Measurements from ENCODE around the gene TECTB. TPM values are rescaled to one million over a fixed set of nuclear protein-coding genes. Genes with fewer than 3 reads are reported as not detected.

Gene TECTB
- total RNA-seq, 1 experiment from 2014 or later = not detected

DNA sequence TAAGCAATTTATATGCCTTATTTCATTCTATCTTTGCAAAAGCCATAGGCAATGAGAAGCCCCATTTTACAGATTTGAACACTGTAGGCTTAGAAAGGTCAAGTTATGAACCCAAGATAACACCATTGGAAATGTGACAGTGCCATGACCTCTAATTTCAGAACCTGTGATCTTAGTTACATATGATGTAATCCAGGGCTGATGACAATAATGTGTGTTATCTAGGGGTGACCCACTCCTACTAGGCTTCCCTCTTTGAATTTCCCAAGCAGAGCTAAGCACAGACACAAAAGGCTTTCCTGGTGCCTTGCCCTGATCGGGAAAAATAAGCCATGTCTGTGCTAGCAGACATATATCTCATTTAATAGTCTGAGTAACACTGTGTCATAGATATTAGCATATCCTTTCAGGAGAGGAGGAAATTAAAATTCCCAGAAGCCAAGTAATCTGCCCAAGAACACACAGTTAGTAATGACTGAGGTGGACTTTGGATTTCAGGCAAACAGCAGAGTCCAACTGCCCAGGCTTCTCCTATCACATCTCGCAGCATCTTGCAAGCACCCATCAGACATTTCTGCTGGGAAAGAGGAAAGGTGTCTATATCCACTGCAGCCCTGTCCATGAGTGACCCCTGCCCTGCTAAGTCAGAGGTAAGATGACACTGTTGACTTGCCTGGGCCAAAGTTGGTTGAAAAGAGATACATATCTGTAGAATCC is 2.8 kb upstream of the TECTB start:
- CTCF ChIA-PET = no interaction called here
- ATAC-seq (no peak), DNase-seq (ENCODE audit: low read depth, low spot score) (no peak)
- in situ Hi-C loops (cut with HindIII; ENCODE audit: low pct_unique_long_range_greater_than_20kb, low sequenced_read_pairs) (no loop called here), intact Hi-C loops (cut with micrococcal nuclease; ENCODE audit: unreplicated experiment) (no loop called here)
- no TSS peak for BruUV-seq (replicated peaks)
- POLR2A ChIA-PET = no interaction called here
- TF ChIP-seq, protein P1, sequence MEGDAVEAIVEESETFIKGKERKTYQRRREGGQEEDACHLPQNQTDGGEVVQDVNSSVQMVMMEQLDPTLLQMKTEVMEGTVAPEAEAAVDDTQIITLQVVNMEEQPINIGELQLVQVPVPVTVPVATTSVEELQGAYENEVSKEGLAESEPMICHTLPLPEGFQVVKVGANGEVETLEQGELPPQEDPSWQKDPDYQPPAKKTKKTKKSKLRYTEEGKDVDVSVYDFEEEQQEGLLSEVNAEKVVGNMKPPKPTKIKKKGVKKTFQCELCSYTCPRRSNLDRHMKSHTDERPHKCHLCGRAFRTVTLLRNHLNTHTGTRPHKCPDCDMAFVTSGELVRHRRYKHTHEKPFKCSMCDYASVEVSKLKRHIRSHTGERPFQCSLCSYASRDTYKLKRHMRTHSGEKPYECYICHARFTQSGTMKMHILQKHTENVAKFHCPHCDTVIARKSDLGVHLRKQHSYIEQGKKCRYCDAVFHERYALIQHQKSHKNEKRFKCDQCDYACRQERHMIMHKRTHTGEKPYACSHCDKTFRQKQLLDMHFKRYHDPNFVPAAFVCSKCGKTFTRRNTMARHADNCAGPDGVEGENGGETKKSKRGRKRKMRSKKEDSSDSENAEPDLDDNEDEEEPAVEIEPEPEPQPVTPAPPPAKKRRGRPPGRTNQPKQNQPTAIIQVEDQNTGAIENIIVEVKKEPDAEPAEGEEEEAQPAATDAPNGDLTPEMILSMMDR (IDR thresholded peaks at IDR 0.05) = no peak
- TF ChIP-seq POLR2AphosphoS5 (IDR thresholded peaks at IDR 0.05; ENCODE audit: low read depth, low read length) (no peak), TCF7L2 (IDR thresholded peaks at IDR 0.05; ENCODE audit: low read depth, low read length) (no peak), SIN3A (IDR thresholded peaks at IDR 0.05; ENCODE audit: borderline replicate concordance, insufficient read depth, low read depth, low read length) (no peak)
- TF ChIP-seq, protein P2, sequence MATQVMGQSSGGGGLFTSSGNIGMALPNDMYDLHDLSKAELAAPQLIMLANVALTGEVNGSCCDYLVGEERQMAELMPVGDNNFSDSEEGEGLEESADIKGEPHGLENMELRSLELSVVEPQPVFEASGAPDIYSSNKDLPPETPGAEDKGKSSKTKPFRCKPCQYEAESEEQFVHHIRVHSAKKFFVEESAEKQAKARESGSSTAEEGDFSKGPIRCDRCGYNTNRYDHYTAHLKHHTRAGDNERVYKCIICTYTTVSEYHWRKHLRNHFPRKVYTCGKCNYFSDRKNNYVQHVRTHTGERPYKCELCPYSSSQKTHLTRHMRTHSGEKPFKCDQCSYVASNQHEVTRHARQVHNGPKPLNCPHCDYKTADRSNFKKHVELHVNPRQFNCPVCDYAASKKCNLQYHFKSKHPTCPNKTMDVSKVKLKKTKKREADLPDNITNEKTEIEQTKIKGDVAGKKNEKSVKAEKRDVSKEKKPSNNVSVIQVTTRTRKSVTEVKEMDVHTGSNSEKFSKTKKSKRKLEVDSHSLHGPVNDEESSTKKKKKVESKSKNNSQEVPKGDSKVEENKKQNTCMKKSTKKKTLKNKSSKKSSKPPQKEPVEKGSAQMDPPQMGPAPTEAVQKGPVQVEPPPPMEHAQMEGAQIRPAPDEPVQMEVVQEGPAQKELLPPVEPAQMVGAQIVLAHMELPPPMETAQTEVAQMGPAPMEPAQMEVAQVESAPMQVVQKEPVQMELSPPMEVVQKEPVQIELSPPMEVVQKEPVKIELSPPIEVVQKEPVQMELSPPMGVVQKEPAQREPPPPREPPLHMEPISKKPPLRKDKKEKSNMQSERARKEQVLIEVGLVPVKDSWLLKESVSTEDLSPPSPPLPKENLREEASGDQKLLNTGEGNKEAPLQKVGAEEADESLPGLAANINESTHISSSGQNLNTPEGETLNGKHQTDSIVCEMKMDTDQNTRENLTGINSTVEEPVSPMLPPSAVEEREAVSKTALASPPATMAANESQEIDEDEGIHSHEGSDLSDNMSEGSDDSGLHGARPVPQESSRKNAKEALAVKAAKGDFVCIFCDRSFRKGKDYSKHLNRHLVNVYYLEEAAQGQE (IDR thresholded peaks at IDR 0.05; ENCODE audit: insufficient read depth in 1 of 2, low read depth in 2 of 2, low read length in 1 of 2) = no peak
- Histone ChIP-seq H3K4me1 (ENCODE audit: control insufficient read depth, insufficient read depth, low read length) (no peaks in the 10 kb centered on the region), H3K9me3 (ENCODE audit: control insufficient read depth, insufficient read depth, low read depth, low read length) (no peaks in the 10 kb centered on the region), H3K27ac (ENCODE audit: low read length) (no peak overlapping the region), H3K4me3 (ENCODE audit: low read depth in 2 of 2, low read length in 2 of 2) (no peak overlapping the region), H3K36me3 (ENCODE audit: control insufficient read depth, insufficient read depth, low read length) (no peaks in the 10 kb centered on the region), H3K27me3 (ENCODE audit: control insufficient read depth, insufficient read depth, low read length) (peaks cover 14% of the 10 kb centered on the region)

- no peaks in the 10 kb centered on the region for H3K9me3 ChIP-seq (ENCODE audit: control insufficient read depth, insufficient read depth, low read depth, low read length)
- ATAC-seq (no peak), DNase-seq (ENCODE audit: low read depth, low spot score) (no peak)
- H3K27me3 ChIP-seq (ENCODE audit: control insufficient read depth, insufficient read depth, low read length) = peaks cover 14% of the 10 kb centered on the region
- H3K4me1 ChIP-seq (ENCODE audit: control insufficient read depth, insufficient read depth, low read length) = no peaks in the 10 kb centered on the region
- H3K27ac ChIP-seq (ENCODE audit: low read length) = no peak overlapping the region
- ChIA-PET CTCF (no interaction called here), POLR2A (no interaction called here)
- BruUV-seq (replicated peaks) = no TSS peak
- in situ Hi-C loops (cut with HindIII; ENCODE audit: low pct_unique_long_range_greater_than_20kb, low sequenced_read_pairs) = no loop called here
- TF ChIP-seq TCF7L2 (IDR thresholded peaks at IDR 0.05; ENCODE audit: low read depth, low read length) (no peak), POLR2AphosphoS5 (IDR thresholded peaks at IDR 0.05; ENCODE audit: low read depth, low read length) (no peak), SIN3A (IDR thresholded peaks at IDR 0.05; ENCODE audit: borderline replicate concordance, insufficient read depth, low read depth, low read length) (no peak)
- TF ChIP-seq, protein P2 (IDR thresholded peaks at IDR 0.05; ENCODE audit: insufficient read depth in 1 of 2, low read depth in 2 of 2, low read length in 1 of 2) = no peak
- TF ChIP-seq, protein P1 (IDR thresholded peaks at IDR 0.05) = no peak
- H3K36me3 ChIP-seq (ENCODE audit: control insufficient read depth, insufficient read depth, low read length) = no peaks in the 10 kb centered on the region
- intact Hi-C loops (cut with micrococcal nuclease; ENCODE audit: unreplicated experiment) = no loop called here
- no peak overlapping the region for H3K4me3 ChIP-seq (ENCODE audit: low read depth in 2 of 2, low read length in 2 of 2)
Measured at GRCh38 chr10:112282086-112282485, 1.1 kb upstream of the TECTB start.

All from Panc1 (cell line).